CD14-positive monocyte (primary cell): ENCODE measurements around the gene ZYX. TPM values are rescaled to one million over a fixed set of nuclear protein-coding genes. Genes with fewer than 3 reads are reported as not detected.

Experiments used
- DNase-seq, 3 donors: peaks; one replicate each; pipeline ENCODE4 v3.0.0-alpha.2; 2011 to 2022
- H2AFZ ChIP-seq: 2 replicates; pipeline ENCODE4 v1.6.0; 2012; ENCODE audit warnings: mild to moderate bottlenecking, low read depth, low read length, inconsistent platforms; ENCODE audit not compliant: insufficient read depth, poor library complexity, severe bottlenecking
- H3K27ac ChIP-seq, 2 donors: 1 replicate in 1 of 2; 2 replicates in 1 of 2; pipeline ENCODE4 v1.5.1; 2012 to 2013; ENCODE audit warnings: low read length in 2 of 2, control low read depth in 1 of 2, inconsistent platforms in 1 of 2, low read depth in 1 of 2, mild to moderate bottlenecking in 1 of 2
- H3K27me3 ChIP-seq, 2 donors: one replicate each; pipeline versions ENCODE4 v1.6.0 to v1.6.1; 2011 to 2013; ENCODE audit warnings: low read length in 2 of 2; ENCODE audit not compliant: control insufficient read depth in 2 of 2, insufficient read depth in 2 of 2
- H3K36me3 ChIP-seq, 2 donors: replicated peaks in 1 of 2; 1 replicate in 1 of 2; 2 replicates in 1 of 2; pipeline versions ENCODE4 v1.5.1 to v1.6.1; 2012 to 2013; ENCODE audit warnings: low read length in 2 of 2, control low read depth in 1 of 2, inconsistent platforms in 1 of 2, mild to moderate bottlenecking in 1 of 2; ENCODE audit not compliant: insufficient read depth in 2 of 2, control insufficient read depth in 1 of 2
- H3K4me1 ChIP-seq, 2 donors: 1 replicate in 1 of 2; 2 replicates in 1 of 2; pipeline versions ENCODE4 v1.5.1 to v1.6.1; 2012 to 2013; ENCODE audit warnings: low read length in 2 of 2, control low read depth in 1 of 2, inconsistent platforms in 1 of 2, mild to moderate bottlenecking in 1 of 2, moderate library complexity in 1 of 2; ENCODE audit not compliant: insufficient read depth in 2 of 2, control insufficient read depth in 1 of 2
- H3K4me2 ChIP-seq: replicated peaks from 2 replicates; pipeline ENCODE3; 2012; ENCODE audit warnings: low read length, moderate library complexity, mild to moderate bottlenecking; ENCODE audit not compliant: poor library complexity, severe bottlenecking; ENCODE audit errors: extremely low read depth
- H3K4me3 ChIP-seq, 3 experiments: fragments of 200-600 bp in 1 of 3; sonication (generic) in 1 of 3; replicated peaks in 1 of 3; 1 replicate in 2 of 3; 2 replicates in 1 of 3; pipeline ENCODE4 v1.5.1; 2011 to 2013; ENCODE audit warnings: low read length in 3 of 3, mild to moderate bottlenecking in 3 of 3, control low read depth in 2 of 3, low read depth in 2 of 3, inconsistent platforms in 1 of 3, moderate library complexity in 1 of 3
- H3K79me2 ChIP-seq: 2 replicates; pipeline ENCODE4 v1.6.0; 2012; ENCODE audit warnings: mild to moderate bottlenecking, control low read depth, inconsistent platforms, low read length, moderate library complexity; ENCODE audit not compliant: insufficient read depth
- H3K9ac ChIP-seq: 2 replicates; pipeline ENCODE4 v1.6.0; 2017; ENCODE audit warnings: low read length, mild to moderate bottlenecking; ENCODE audit not compliant: insufficient read depth, poor library complexity, severe bottlenecking
- H3K9me3 ChIP-seq, 2 donors: replicated peaks in 1 of 2; 1 replicate in 1 of 2; 2 replicates in 1 of 2; pipeline versions ENCODE4 v1.5.1 to v1.6.1; 2012 to 2013; ENCODE audit warnings: low read length in 2 of 2, control low read depth in 1 of 2; ENCODE audit not compliant: control insufficient read depth in 1 of 2, insufficient read depth in 1 of 2
- H4K20me1 ChIP-seq: 2 replicates; pipeline ENCODE4 v1.6.0; 2012; ENCODE audit warnings: mild to moderate bottlenecking, low read length, control low read depth, moderate library complexity; ENCODE audit not compliant: insufficient read depth
- H3K27ac Mint-ChIP-seq, 7 donors: one replicate each; pipeline ENCODE4 v1.8.0; 2020; ENCODE audit warnings: mild to moderate bottlenecking in 7 of 7, mixed read lengths in 7 of 7, moderate library complexity in 6 of 7, inconsistent platforms in 2 of 7
- H3K27me3 Mint-ChIP-seq, 3 donors: one replicate each; pipeline ENCODE4 v1.8.0; 2021 to 2022; ENCODE audit warnings: low read depth in 3 of 3, mild to moderate bottlenecking in 3 of 3, mixed read lengths in 3 of 3, moderate library complexity in 3 of 3, inconsistent platforms in 1 of 3
- H3K36me3 Mint-ChIP-seq, 2 donors: one replicate each; pipeline ENCODE4 v1.8.0; 2020; ENCODE audit warnings: mixed read lengths in 2 of 2, inconsistent platforms in 1 of 2, mild to moderate bottlenecking in 1 of 2
- H3K4me1 Mint-ChIP-seq: one replicate; pipeline ENCODE4 v1.8.0; 2020; ENCODE audit warnings: mild to moderate bottlenecking, mixed read lengths
- H3K4me3 Mint-ChIP-seq, 2 donors: one replicate each; pipeline ENCODE4 v1.8.0; 2020; ENCODE audit warnings: mild to moderate bottlenecking in 2 of 2, mixed read lengths in 2 of 2, moderate library complexity in 1 of 2
- H3K9me3 Mint-ChIP-seq, 7 donors: one replicate each; pipeline ENCODE4 v1.8.0; 2020 to 2022; ENCODE audit warnings: mixed read lengths in 7 of 7, mild to moderate bottlenecking in 6 of 7, moderate library complexity in 6 of 7, inconsistent platforms in 2 of 7
- CTCF ChIP-seq: fragments of 200-600 bp; IDR thresholded peaks from one replicate; pipeline ENCODE4 v1.8.0; 2022; ENCODE audit warnings: antibody characterized with exemption, mild to moderate bottlenecking
- WGBS: methylation state at CpG from one replicate; pipeline ENCODE4 v1.1.5; 2013; ENCODE audit warnings: missing lambda C conversion rate; ENCODE audit not compliant: insufficient coverage; 5-methylcytosine and 5-hydroxymethylcytosine counted together
- intact Hi-C, 2 donors: fragments of 100-400 bp; cut with micrococcal nuclease; formaldehyde crosslinking; loops; one replicate each; pipeline versions ENCODE4 v1.15.0 to v1.15.1; 2023
- polyA plus RNA-seq, 3 donors: library from polyadenylated mRNA; depleted of rRNA in 1 of 3; unstranded in 2 of 3; stranded (reverse) in 1 of 3; fragments of 300-500 nt in 2 of 3; fragments of >200 nt in 1 of 3; fragmentation: Illumina TruSeq in 2 of 3; gene quantifications; 1 replicate in 2 of 3; 2 replicates in 1 of 3; pipeline ENCODE4 v1.2.3, GENCODE V29; 2012 to 2021

Gene ZYX
- polyA plus RNA-seq, 3 donors, result 198 to 417 (median 331) TPM

DNA sequence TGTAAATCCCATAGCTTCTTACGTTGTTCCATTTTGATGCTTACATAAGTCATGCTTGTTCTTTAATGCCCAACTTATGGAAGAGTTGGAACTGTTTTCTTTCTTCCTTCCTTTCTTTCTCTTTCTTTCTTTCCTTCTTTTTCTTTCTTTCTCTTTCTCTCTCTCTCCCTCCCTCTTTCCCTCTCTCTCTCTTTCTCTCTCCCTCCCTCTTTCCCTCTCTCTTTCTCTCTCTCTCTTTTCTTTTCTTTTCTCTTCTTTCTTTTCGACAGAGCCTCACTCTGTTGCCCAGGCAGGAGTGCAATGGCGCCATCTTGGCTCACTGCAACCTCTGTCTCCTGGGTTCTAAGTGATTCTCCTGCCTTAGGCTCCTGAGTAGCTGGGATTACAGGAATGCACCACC, 37.5 kb upstream of the ZYX start:
- WGBS, result 100% methylated on average over 2 of the region's 3 CpGs
- Histone ChIP-seq H3K4me1 (peaks cover 12 to 14% of the 10 kb centered on the region in 2 donors), H3K27ac (no peak overlapping the region), H3K4me3 (no peak overlapping the region), H2AFZ (no peak overlapping the region), H3K36me3 (no peaks in the 10 kb centered on the region), H4K20me1 (no peaks in the 10 kb centered on the region), H3K4me2 (no peak overlapping the region), H3K9me3 (no peaks in the 10 kb centered on the region), H3K9ac (no peak overlapping the region), H3K79me2 (no peaks in the 10 kb centered on the region), H3K27me3 (no peaks in the 10 kb centered on the region)
- intact Hi-C loops, result no loop called here
- no peak for TF ChIP-seq CTCF
- Mint-ChIP-seq H3K36me3 (no peaks in the 10 kb centered on the region), H3K4me1 (peaks cover 11% of the 10 kb centered on the region), H3K27me3 (peaks cover 2 to 8% (median 3%) of the 10 kb centered on the region in 3 donors), H3K4me3 (no peak overlapping the region), H3K9me3 (peaks cover 0 to 3% (median 0%) of the 10 kb centered on the region in 7 donors), H3K27ac (peak overlapping the region in 1 of 7 donors; percentile 59)
- DNase-seq, result no peak

- DNase-seq, result peak; percentile 66 to 71 (median 71)
- Histone ChIP-seq H4K20me1 (no peaks in the 10 kb centered on the region), H3K9me3 (no peaks in the 10 kb centered on the region), H3K27me3 (no peaks in the 10 kb centered on the region), H3K79me2 (no peaks in the 10 kb centered on the region), H3K27ac (peak overlapping the region in 1 of 2 donors; percentile 15), H3K9ac (peak overlapping the region; percentile 12), H2AFZ (peak overlapping the region; percentile 87), H3K4me1 (peaks cover 12 to 14% of the 10 kb centered on the region in 2 donors), H3K4me2 (peak overlapping the region; percentile 76), H3K36me3 (no peaks in the 10 kb centered on the region), H3K4me3 (peak overlapping the region; percentile 11 to 64 (median 13))
- H3K27ac Mint-ChIP-seq, result peak overlapping the region in 5 of 7 donors; percentile 16 to 73 (median 66)
- H3K36me3 Mint-ChIP-seq, result no peaks in the 10 kb centered on the region
- TF ChIP-seq CTCF, result peak; percentile 66
- intact Hi-C loops, result no loop called here
- H3K27me3 Mint-ChIP-seq, result peaks cover 0 to 7% (median 3%) of the 10 kb centered on the region in 3 donors
- H3K9me3 Mint-ChIP-seq, result peaks cover 0 to 3% (median 0%) of the 10 kb centered on the region in 7 donors
- H3K4me3 Mint-ChIP-seq, result peak overlapping the region; percentile 71 to 88
- 5% methylated on average over 35 of the region's 35 CpGs for WGBS
- H3K4me1 Mint-ChIP-seq, result peaks cover 11% of the 10 kb centered on the region
Measured at GRCh38 chr7:143345428-143345900, 35.7 kb upstream of the ZYX start.
